COR-L47 (cell line): ENCODE measurements around the gene RNF31.
A peak's percentile ranks its signal among the peaks of the same experiment; 100 is the strongest.

ENCODE experiments used
- DNase-seq: peaks from one replicate; lab custom pipeline; 2025; lab: John Stamatoyannopoulos, UW

Gene RNF31

DNA sequence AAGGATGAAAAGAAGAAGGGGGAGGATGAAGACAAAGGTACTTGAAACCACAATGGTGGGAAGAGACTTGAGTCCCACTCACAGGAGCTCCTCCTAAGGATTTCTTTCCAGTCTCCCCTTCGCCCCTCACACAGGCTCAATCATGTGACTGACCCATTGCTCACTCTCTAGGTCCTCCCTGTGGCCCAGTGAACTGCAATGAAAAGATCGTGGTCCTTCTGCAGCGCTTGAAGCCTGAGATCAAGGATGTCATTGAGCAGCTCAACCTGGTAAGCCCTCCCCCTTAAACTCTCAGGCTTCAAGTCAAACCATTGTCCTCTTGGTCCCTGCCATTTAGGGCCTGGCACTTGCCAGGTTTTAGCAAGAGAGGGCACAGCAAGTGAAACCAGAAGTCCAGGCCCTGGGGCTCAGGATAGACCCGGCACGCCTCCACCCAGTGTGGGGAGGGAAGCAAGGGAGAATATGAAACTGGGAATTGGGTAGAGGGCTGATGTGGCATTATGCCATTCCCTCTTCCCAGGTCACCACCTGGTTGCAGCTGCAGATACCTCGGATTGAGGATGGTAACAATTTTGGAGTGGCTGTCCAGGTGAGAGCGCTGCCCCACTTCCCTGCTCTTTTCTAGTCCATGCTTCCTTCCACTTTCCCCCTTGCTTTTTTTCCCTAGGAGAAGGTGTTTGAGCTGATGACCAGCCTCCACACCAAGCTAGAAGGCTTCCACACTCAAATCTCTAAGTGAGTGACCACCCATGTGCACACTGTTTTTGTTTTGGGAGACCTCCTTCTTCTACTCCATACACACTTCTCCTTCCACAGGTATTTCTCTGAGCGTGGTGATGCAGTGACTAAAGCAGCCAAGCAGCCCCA lies 9.5 kb upstream of the RNF31 start:
- no peak for DNase-seq

GRCh38 chr14:24138396-24139271 lies 8.7 kb upstream of the RNF31 start:
- DNase-seq, result no peak

GRCh38 chr14:24139272-24139934 lies 7.9 kb upstream of the RNF31 start:
- no peak for DNase-seq

DNA sequence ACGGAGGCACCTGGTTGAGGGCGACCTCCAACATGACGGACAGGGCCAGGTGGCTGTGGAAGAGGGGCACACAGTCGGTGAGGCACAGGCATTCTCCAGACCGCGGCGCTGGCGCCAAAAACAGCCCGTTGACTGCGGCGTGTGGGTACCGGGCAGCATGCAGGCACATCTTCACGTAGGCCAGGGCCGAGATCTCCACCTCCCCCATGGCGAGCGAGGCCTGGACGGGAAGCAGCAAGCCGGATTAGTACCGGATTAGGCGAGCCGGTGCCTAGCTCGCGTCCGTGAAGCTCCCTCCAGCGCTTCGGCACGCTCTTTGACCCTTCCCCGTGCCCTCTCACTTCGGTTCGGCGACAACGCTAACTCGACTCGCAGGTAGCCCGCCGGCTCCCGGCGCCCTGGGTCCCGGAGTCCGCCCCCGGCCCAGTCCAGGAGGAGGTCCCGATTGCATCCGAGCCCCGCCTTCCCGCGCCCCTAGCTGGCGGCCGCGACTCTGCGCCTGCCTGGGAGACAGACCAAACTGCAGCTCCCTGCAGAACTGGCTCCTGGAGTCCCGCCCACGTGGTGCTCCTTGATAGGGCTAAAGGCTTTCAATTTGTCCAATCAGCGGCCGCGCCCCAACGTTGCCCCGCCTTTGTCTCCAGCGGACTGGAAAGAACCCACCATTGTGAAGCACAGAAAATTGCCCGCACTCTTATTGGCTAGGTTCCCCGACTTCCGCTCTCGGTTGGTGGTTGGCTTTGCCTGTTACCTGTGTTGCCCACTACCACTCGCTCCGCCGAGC lies 6.0 kb upstream of the RNF31 start, which contains the start of gene EMC9:
EMC9 (minus strand) TSS at position 495 of the 784 bp plus-strand sequence; CDS start at position 208, 287 bp downstream.
- peak; percentile 100 for DNase-seq

- no peak for DNase-seq
Measured at GRCh38 chr14:24143511-24143910, 3.8 kb upstream of the RNF31 start.

DNA sequence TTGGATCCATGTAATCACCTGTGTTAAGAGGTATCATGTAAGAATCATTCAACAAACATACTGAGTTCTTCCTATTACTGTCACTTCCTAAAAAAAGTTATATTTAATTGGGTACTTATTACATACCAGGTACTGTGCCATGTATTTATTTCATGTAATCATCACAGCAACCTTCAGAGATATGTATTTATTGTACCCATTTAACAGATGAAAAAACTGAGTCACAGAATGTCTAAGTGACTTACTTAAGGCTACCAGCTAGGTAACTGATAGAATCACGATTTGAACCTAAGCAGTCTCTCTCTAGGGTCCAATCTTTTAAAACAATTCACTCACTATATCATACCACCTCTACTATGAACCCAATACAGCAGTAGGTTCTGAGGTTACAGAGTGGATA lies 2.8 kb upstream of the RNF31 start:
- DNase-seq, result no peak

DNA sequence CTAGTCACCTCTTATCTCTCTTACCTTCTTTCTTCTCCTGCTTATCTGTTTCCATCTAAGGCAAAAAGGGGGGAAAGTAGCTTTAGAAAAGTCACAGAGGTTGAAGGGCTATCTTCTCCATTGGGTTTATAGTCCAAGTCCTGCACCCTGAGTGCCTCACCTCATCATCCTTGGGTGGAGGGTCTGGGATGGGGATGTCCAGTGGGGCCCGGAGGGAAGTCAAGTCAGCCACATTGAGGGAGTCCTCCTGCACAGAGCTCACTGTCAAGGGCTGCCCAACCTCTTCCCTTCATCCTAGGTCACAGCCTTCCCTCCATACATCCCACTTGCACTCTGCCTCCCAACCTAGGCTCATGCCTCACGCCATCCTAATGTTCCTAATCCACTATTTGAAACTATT lies 2.1 kb upstream of the RNF31 start:
- no peak for DNase-seq

- DNase-seq, result no peak
Measured at GRCh38 chr14:24145690-24146452, 1.4 kb upstream of the RNF31 start.

DNA sequence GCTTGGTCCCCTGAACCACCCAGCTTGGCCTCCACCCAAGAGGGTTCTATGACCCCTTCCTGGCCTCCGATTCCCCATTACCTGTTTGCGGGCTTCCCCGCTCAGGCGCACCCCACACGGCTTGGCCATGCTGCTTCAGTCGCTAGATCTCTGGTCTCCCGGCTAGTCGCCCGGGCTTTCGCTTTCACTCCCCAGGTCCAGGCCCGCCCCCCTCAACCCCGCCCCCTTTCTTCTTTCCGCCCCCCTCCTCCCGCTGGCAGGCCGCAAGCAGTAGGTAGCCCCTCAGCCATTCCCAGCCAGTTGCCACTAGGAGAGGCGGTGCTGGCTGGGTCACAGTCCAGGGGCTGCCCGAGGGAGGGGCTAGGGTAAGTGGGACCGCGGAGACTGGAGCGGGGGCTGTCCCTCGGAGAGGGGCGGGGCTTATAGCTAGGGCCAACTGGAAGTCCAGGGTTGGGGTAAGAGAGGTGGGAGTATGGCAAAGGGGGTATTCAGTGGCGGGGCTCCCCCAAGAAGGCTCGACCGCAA lies 783 bp upstream of the RNF31 start, which contains the start of gene PSME2:
PSME2 (minus strand) TSS at position 158 of the 525 bp plus-strand sequence; CDS start at position 129, 29 bp downstream.
- peak; percentile 98 for DNase-seq

- DNase-seq, result no peak
Measured at GRCh38 chr14:24147761-24148428, 597 bp downstream of the RNF31 start.

DNA sequence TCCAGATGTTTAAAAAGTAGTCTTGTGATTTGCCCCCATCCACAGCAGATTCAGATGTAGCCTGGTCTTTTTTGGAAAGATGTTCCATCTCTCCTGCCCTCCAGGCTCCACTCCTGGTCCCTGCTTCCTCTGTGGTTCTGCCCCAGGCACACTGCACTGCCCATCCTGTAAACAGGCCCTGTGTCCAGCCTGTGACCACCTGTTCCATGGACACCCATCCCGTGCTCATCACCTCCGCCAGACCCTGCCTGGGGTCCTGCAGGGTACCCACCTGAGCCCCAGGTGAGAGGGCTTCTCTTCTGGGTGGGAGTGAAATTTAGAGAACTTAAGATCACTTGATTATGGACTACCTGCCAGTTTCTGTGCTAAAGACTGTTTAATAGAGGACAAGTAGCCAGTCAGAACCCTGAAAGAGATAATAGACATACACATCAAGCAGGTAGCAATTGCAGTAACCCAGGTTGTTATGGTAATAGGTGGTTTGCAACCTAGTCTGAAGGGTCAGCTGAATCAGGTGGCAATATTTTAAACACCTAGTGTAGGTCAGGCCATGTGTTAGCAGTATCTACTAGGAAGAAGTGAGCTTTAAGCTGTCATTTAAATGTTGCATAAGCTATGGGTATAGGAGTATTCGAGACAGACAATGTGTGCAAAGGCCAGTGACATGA lies 2.1 kb downstream of the RNF31 start:
- DNase-seq, result no peak

DNA sequence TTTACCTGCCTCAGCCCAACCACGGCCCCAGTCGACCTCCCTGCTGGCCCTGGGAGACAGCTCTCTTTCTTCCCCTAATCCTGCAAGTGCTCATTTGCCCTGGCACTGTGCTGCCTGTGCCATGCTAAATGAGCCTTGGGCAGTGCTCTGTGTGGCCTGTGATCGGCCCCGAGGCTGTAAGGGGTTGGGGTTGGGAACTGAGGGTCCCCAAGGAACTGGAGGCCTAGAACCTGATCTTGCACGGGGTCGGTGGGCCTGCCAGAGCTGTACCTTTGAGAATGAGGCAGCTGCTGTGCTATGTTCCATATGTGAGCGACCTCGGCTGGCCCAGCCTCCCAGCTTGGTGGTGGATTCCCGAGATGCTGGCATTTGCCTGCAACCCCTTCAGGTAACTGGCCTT lies 2.8 kb downstream of the RNF31 start:
- no peak for DNase-seq

DNA sequence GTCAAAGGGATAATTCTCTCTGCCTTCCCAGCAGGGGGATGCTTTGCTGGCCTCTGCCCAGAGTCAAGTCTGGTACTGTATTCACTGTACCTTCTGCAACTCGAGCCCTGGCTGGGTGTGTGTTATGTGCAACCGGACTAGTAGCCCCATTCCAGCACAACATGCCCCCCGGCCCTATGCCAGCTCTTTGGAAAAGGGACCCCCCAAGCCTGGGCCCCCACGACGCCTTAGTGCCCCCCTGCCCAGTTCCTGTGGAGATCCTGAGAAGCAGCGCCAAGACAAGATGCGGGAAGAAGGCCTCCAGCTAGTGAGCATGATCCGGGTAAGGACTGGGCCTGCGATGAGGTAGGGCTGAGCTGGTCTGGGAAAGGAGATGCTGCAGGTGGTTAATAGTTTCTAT lies 3.3 kb downstream of the RNF31 start:
- no peak for DNase-seq

DNA sequence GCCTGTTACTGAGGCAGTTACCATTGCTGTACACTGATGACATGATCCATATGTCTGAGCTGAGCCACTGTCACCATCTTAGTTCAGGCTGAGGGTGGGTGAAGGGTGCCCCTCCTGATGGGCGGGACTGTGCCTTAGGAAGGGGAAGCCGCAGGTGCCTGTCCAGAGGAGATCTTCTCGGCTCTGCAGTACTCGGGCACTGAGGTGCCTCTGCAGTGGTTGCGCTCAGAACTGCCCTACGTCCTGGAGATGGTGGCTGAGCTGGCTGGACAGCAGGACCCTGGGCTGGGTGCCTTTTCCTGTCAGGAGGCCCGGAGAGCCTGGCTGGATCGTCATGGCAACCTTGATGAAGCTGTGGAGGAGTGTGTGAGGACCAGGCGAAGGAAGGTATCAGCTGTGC lies 3.7 kb downstream of the RNF31 start:
- DNase-seq, result no peak

- DNase-seq, result no peak
Measured at GRCh38 chr14:24151404-24152080, 4.2 kb downstream of the RNF31 start.

DNA sequence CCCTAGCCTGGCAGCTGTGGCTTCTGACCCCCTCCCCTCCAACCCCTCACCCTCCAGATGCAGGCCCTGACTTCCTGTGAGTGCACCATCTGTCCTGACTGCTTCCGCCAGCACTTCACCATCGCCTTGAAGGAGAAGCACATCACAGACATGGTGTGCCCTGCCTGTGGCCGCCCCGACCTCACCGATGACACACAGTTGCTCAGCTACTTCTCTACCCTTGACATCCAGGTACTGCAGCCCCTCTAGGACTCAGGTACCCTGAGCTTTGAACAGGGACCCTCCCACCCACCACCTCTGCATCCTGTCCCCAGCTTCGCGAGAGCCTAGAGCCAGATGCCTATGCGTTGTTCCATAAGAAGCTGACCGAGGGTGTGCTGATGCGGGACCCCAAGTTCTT lies 7.8 kb downstream of the RNF31 start:
- DNase-seq, result no peak

DNA sequence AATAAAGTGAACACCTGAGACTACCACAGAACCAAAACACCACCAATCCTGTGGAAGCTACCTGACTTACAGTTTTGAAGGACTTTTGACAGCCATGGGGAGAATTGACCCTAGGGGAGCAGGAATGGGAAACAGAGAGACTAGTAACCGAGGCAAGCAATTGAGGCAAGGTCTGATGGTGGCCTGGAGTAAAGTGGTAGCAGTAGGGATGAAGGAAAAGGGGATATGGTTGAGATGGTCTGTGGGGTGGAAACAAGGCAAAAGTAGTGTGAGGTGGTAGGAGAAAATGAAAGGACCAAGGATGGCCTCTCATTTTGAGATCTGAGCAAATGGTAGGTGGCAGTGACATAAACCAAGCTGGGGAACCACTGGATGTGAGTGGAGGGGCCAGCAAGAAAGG lies 9.5 kb downstream of the RNF31 start:
- DNase-seq, result no peak

- no peak for DNase-seq
Measured at GRCh38 chr14:24157331-24157730, 10.0 kb downstream of the RNF31 start.
